H7 (cell line): ENCODE data around the gene GRHL3. TPM values are rescaled to one million over a fixed set of nuclear protein-coding genes. Genes with fewer than 3 reads are reported as not detected.

Experiments
- DNase-seq: peaks from one replicate; pipeline ENCODE4 v3.0.0; 2012
- H3K27me3 ChIP-seq: 2 replicates; pipeline ENCODE4 v1.6.0; 2011; ENCODE audit warnings: mild to moderate bottlenecking, low read length; ENCODE audit not compliant: control insufficient read depth, insufficient read depth
- H3K36me3 ChIP-seq: replicated peaks from 2 replicates; pipeline ENCODE4 v1.5.1; 2011; ENCODE audit warnings: low read length; ENCODE audit not compliant: control insufficient read depth, insufficient read depth
- H3K4me3 ChIP-seq: 2 replicates; pipeline ENCODE4 v1.5.1; 2011; ENCODE audit warnings: low read depth, mild to moderate bottlenecking, control low read depth, low read length, moderate library complexity; ENCODE audit not compliant: insufficient read depth
- total RNA-seq: library from RNA; depleted of rRNA; stranded (reverse); fragments of >200 nt; shearing (Covaris generic); gene quantifications from 2 replicates; pipeline ENCODE4 v1.2.3, GENCODE V29; 2014

The GRHL3 gene
- total RNA-seq, 1 experiment from 2014 or later = 0.21 TPM

GRCh38 chr1:24318615-24319311, 394 bp upstream of the GRHL3 start:
- Histone ChIP-seq H3K27me3 (peaks cover 27% of the 10 kb centered on the region), H3K36me3 (no peaks in the 10 kb centered on the region), H3K4me3 (no peak overlapping the region)
- peak; percentile 92 for DNase-seq

GRCh38 chr1:24319962-24320361, 805 bp downstream of the GRHL3 start:
- Histone ChIP-seq H3K27me3 (peaks cover 27% of the 10 kb centered on the region), H3K4me3 (no peak overlapping the region), H3K36me3 (no peaks in the 10 kb centered on the region)
- no peak for DNase-seq

DNA sequence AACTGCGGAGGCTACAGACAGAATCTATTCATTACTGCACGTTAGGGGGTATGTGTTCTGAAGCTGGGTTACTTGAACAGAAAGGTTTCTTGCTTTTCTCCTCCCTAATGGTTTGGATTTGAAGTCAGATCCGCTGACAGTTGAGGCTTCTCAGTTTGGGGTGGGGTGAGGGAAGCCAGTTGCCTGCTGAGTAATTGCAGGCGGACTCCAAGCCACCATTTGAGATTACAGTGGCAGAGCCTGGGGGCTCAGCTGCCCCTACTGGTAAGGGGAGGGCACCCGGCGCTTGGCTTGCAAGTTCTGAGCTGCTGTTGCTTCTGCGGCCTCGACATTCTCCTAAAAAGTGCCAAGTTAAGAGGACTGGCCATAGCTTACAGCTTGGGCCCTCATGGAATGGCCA, 2.0 kb downstream of the GRHL3 start:
- Histone ChIP-seq H3K27me3 (peaks cover 27% of the 10 kb centered on the region), H3K4me3 (no peak overlapping the region), H3K36me3 (no peaks in the 10 kb centered on the region)
- DNase-seq = peak; percentile 63

- Histone ChIP-seq H3K4me3 (peak overlapping the region; percentile 53), H3K27me3 (peaks cover 27% of the 10 kb centered on the region), H3K36me3 (no peaks in the 10 kb centered on the region)
- DNase-seq = peak; percentile 82
Observed at GRCh38 chr1:24321697-24322469, 2.7 kb downstream of the GRHL3 start.

DNA sequence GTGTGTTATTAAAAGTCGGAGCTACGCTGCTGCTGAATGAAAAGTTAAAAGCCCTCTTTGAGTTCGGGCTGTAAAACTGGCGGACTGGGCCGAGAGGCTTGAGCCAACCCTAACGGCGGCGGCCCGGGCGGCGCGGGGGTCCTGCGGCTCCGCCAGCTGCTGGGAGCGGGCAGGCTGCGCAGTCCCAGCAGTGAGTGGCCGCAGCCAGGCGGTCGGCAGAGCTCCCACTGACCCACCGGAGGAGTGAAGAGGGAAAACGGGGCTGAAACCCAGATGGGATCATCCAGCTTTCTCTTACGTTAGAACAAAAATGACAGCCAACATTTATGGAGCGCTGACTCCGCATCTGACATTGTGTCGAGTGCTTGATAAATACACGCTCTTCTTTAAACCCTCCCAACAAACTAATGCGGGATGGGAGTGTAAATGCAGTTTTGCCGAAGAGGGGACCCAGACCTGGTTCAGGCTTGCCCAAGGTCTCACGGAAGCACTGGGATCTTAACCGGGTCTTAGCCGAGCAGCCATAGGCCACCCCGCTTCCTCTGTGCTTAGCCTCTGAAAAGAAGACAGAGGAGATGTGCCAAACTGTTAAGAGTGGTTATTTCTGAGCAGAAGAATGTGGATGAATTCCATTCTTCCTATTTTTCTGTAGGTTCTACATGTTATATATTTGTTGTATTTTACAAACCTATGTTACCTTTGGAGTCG, 3.5 kb downstream of the GRHL3 start:
- peaks cover 27% of the 10 kb centered on the region for H3K27me3 ChIP-seq
- H3K36me3 ChIP-seq = no peaks in the 10 kb centered on the region
- DNase-seq = peak; percentile 84
- peak overlapping the region; percentile 53 for H3K4me3 ChIP-seq

DNA sequence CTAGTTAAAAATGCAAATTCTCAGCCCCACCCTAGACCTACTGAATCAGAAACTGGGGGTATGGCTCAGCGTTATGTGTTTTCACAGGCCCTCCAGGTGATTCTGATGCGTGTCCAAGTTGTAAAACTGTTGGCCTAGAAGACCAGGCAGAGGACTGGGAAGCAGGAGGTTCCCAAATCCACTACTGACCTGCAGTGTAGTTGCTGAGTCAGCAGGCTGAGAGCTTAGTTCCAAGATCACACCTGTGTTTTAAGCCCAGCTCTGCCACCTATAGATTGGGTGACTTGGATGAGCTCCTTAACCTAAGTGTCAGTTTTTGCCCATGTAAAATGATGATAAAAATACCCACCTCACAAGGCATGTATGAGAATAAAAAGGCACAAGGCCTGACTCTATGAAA, 4.1 kb downstream of the GRHL3 start:
- Histone ChIP-seq H3K36me3 (no peaks in the 10 kb centered on the region), H3K27me3 (peaks cover 27% of the 10 kb centered on the region)
- DNase-seq = no peak

DNA sequence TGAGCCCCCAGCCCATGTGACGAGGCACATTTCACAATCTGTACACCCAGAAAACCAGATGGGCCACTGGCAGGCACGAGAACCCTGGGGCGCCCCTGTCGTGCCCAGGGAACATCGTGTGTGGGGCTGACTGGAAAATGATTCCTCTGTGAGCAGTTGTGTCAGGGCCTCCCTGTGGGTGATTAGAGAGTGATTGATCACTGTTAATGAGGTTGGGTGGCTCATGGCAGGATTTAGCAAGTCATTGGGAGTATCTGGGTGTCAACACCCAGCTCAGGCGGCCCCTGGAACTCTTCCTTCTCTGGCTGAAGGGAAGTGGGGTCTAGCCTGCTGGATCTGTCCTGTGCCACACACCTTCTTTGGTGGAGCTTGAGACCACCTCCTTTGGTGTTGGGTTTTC, 5.7 kb downstream of the GRHL3 start:
- Histone ChIP-seq H3K36me3 (no peaks in the 10 kb centered on the region), H3K4me3 (no peak overlapping the region), H3K27me3 (peaks cover 25% of the 10 kb centered on the region)
- no peak for DNase-seq

More for the DNA sequence above, 4.1 kb downstream of the GRHL3 start:
- H3K4me3 ChIP-seq = no peak overlapping the region

GRCh38 chr1:24325587-24326449, 6.7 kb downstream of the GRHL3 start:
- Histone ChIP-seq H3K36me3 (no peaks in the 10 kb centered on the region), H3K27me3 (peaks cover 17% of the 10 kb centered on the region), H3K4me3 (no peak overlapping the region)
- no peak for DNase-seq

- H3K4me3 ChIP-seq = no peak overlapping the region
- no peaks in the 10 kb centered on the region for H3K36me3 ChIP-seq
- peaks cover 5% of the 10 kb centered on the region for H3K27me3 ChIP-seq
- DNase-seq = no peak
Observed at GRCh38 chr1:24327486-24327885, 8.3 kb downstream of the GRHL3 start.

DNA sequence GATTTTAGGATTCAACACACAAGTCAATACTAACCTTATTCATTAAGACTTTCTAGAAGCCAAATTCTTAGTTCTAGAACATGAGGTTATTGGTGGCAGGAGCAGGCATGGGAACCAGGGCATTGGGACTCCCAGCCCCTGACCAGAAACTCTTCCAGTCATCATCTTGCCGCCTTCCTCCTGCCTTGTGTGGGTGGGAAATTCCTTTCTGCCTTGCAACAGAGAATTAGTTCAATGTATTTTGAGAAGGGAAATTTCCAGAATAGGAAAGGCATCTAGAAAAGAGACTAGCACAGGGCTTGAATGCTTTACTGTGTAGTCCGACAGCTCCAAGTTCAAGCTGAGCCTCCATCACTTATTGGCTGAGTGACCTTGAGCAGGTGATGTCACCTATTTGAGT, 8.7 kb downstream of the GRHL3 start:
- DNase-seq = no peak
- no peak overlapping the region for H3K4me3 ChIP-seq
- H3K36me3 ChIP-seq = no peaks in the 10 kb centered on the region
- peaks cover 2% of the 10 kb centered on the region for H3K27me3 ChIP-seq

- DNase-seq = no peak
- Histone ChIP-seq H3K27me3 (no peaks in the 10 kb centered on the region; the same call in 1 of the 2 replicates), H3K36me3 (no peaks in the 10 kb centered on the region), H3K4me3 (no peak overlapping the region)
Observed at GRCh38 chr1:24329331-24329730, 10.2 kb downstream of the GRHL3 start.

DNA sequence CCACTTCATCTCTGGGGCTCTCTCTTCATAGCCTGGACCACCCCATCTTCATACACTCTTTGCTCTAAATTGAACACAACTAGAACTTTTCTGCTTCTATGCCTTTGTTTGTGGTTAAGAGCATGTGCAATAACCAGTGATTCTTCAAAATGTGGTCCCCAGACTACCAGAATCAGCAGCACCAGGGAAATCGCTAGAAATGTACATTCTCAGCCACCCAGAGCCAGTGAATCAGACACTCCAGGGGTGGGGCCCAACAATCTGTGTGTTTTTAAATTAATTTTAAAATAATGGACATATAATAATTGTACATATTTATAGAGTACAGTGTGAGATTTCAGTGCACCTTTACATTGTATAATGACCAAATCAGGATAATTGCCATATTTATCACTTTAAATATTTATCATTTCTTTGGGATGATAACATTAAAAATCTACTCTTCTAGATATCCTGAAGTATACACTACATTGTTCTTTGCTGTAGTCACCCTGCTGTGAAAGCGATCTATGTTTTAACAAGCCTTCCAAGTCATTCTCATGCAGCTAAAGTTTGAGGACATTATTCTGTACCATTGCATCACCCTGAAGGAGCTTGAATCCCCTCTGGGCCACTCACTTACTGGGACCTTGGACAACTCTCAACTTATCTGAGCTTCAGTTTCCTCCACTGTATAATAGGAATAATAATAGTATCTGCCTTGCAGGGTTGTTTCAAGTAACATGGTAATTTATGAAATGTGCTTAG, 10.8 kb downstream of the GRHL3 start:
- Histone ChIP-seq H3K36me3 (no peaks in the 10 kb centered on the region), H3K27me3 (no peaks in the 10 kb centered on the region; the same call in 1 of the 2 replicates), H3K4me3 (no peak overlapping the region)
- no peak for DNase-seq

DNA sequence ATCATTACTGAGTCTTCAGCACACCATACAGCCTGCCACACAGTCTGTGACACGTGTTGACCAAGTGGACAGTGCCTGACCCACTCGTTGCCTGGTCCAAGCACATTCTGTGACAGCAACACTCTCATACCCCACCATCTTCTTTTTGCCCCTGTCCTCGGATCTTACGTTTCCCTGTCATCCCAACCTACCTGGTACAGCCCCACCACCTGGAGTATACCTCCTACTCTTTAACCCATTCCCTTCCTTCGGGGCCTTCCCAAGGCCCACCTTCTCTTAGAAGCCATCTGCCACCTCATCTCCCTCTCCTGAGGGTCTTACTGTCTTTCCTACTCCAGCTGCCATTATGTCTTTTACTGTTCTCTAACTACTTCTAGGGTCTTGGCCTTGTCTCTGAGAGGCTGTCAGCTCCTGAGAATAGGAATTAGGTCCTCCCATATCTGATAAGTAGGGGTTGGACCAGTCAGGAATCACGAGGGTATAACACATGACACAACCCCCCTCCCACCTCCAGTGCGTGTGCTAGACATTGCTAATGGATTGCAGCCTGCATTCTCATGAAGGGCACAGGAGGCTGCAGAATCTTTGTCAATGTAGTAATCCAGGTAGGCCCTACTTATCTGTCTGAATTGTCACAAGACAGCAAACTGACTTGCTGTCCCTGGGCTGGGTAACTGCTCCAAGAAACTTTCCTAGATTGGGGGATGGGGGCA, 13.0 kb downstream of the GRHL3 start:
- Histone ChIP-seq H3K4me3 (no peak overlapping the region), H3K27me3 (no peaks in the 10 kb centered on the region; the same call in 1 of the 2 replicates), H3K36me3 (no peaks in the 10 kb centered on the region)
- DNase-seq = no peak
